ENCODE measurements around the gene SPACDR. TPM values are rescaled to one million over a fixed set of nuclear protein-coding genes. Genes with fewer than 3 reads are reported as not detected.

SPACDR gene
- total RNA-seq, 1 experiment from 2014 or later, result not detected

- Histone ChIP-seq H2AFZ (ENCODE audit: low read length) (no peak overlapping the region), H3K9ac (ENCODE audit: extremely low read depth, insufficient read length, low read length) (no peak overlapping the region), H4K8ac (replicated peaks; ENCODE audit: insufficient read length, low read depth, low read length) (no peak overlapping the region), H3K18ac (ENCODE audit: insufficient read length, low read depth, low read length) (no peak overlapping the region), H3K56ac (ENCODE audit: insufficient read length, low read depth, low read length) (no peak overlapping the region), H3K4me2 (ENCODE audit: insufficient read depth, insufficient read length, low read length) (no peak overlapping the region), H3K27ac (ENCODE audit: insufficient read length, low read depth, low read length) (no peak overlapping the region), H4K20me1 (ENCODE audit: control insufficient read depth, insufficient read depth, insufficient read length) (no peaks in the 10 kb centered on the region), H2AK5ac (ENCODE audit: insufficient read length, low read length) (no peak overlapping the region), H2BK120ac (ENCODE audit: low read depth, low read length, poor library complexity, severe bottlenecking) (no peak overlapping the region), H2BK12ac (ENCODE audit: insufficient read length, low read depth, low read length) (no peak overlapping the region), H3K27me3 (ENCODE audit: insufficient read depth, low read length) (no peaks in the 10 kb centered on the region), H3T11ph (ENCODE audit: low read length) (no peak overlapping the region), H3K23me2 (ENCODE audit: insufficient read length, low read depth, low read length, poor library complexity, severe bottlenecking) (no peaks in the 10 kb centered on the region), H4K5ac (ENCODE audit: insufficient read length, low read depth, low read length) (no peak overlapping the region), H4K91ac (ENCODE audit: insufficient read length, low read depth, low read length) (no peak overlapping the region), H3K79me1 (ENCODE audit: insufficient read depth, low read depth, low read length, poor library complexity, severe bottlenecking) (no peaks in the 10 kb centered on the region), H2BK15ac (ENCODE audit: low read depth, low read length) (no peak overlapping the region), H3K14ac (ENCODE audit: insufficient read depth, low read length) (no peak overlapping the region), H3K23ac (ENCODE audit: insufficient read length, low read depth, low read length) (no peak overlapping the region), H3K4me1 (ENCODE audit: insufficient read depth, low read length) (no peaks in the 10 kb centered on the region), H3K9me3 (ENCODE audit: control insufficient read depth, low read depth, low read length) (no peaks in the 10 kb centered on the region), H2BK5ac (ENCODE audit: insufficient read length, low read length) (no peak overlapping the region), H3K79me2 (ENCODE audit: insufficient read depth, low read length) (no peaks in the 10 kb centered on the region), H2BK20ac (ENCODE audit: low read depth, low read length, poor library complexity, severe bottlenecking) (no peak overlapping the region), H3K4ac (ENCODE audit: low read depth, low read length) (no peak overlapping the region)
- no CpG with 5 or more reads among the region's 1 CpG for WGBS (ENCODE audit: extremely low coverage, insufficient read length, low lambda C conversion rate)
- Mint-ChIP-seq H3K4me3 (no peak overlapping the region), H3K4me1 (no peaks in the 10 kb centered on the region), H3K36me3 (ENCODE audit: insufficient read depth in 1 of 3, low read depth in 3 of 3) (no peaks in the 10 kb centered on the region), H3K27me3 (ENCODE audit: low read depth) (no peaks in the 10 kb centered on the region; the same call in none of the 2 replicates), H3K27ac (peak overlapping the region in 1 of 3 experiments; percentile 13; a peak in 2 of 7 replicates), H3K9me3 (no peaks in the 10 kb centered on the region)
- no peak; the same call in 2 of the 3 replicates for TF ChIP-seq CTCF (conservative IDR thresholded peaks at IDR 0.05)
- DNase-seq, result no peak
Measured at GRCh38 chr7:100418930-100419659, 45.0 kb downstream of the SPACDR start.

Measured in H9 (cell line).